Measurements from ENCODE around the gene PLPPR1.

The PLPPR1 gene

DNA sequence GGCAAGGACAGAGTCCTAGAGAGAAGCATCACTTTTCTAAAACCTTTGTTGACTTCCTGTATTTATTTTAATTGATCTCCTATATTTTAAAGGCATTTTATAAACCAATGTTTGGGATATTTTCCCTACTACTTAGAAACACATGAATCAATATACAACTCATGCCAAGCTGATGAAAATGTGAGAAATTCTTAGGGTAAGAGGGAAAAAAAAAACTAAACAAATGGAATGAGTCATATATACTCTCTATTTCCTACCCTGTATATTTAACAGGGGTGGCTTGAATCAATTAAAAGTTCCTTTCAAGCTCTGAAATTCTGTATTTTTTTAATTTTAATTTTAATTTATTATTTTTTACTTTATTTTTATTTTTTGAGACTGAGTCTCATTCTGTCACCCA lies 336.7 kb downstream of the PLPPR1 start:
- TF ChIP-seq GATA2 (IDR thresholded peaks at IDR 0.05; ENCODE audit: low read depth, low read length) (no peak), GATA3 (IDR thresholded peaks at IDR 0.05; ENCODE audit: low read depth, low read length) (no peak)

GRCh38 chr9:101366038-101366756 lies 337.7 kb downstream of the PLPPR1 start:
- no peak for TF ChIP-seq GATA3 (IDR thresholded peaks at IDR 0.05; ENCODE audit: low read depth, low read length)
- TF ChIP-seq GATA2 (IDR thresholded peaks at IDR 0.05; ENCODE audit: low read depth, low read length), result no peak

GRCh38 chr9:101367323-101367722 lies 338.8 kb downstream of the PLPPR1 start:
- TF ChIP-seq GATA3 (IDR thresholded peaks at IDR 0.05; ENCODE audit: low read depth, low read length), result no peak
- TF ChIP-seq GATA2 (IDR thresholded peaks at IDR 0.05; ENCODE audit: low read depth, low read length), result no peak

GRCh38 chr9:101369286-101369685 lies 340.8 kb downstream of the PLPPR1 start:
- TF ChIP-seq GATA2 (IDR thresholded peaks at IDR 0.05; ENCODE audit: low read depth, low read length), result no peak
- no peak for TF ChIP-seq GATA3 (IDR thresholded peaks at IDR 0.05; ENCODE audit: low read depth, low read length)

DNA sequence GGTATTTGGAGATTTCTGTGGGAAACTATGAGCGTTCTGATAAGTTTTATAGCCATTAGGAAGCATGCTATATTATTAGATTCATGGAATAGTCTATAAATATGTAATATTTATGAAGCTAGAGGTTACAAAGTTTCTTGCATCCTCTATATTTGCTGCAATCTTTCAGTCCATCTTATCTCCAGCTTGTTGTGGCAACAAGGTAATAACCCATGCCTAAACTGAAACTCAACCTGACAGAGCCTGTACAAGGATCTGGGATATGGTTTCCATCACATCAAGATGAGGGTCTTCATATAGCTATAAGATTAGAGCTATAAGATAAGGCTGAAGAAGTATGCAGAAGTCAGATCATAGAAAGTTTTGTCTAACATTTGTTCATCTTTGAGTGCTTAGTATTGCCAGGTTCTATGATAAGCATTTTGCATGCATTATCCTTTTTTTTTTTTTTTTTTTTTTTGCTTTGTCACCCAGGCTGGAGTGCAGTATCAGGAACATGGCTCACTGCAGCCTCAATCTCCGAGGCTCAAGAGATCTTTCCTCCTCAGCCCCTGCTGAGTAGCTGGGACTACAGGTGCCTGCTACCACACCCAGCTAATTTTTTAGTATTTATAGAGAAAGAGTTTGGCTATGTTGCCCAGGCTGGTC lies 341.5 kb downstream of the PLPPR1 start:
- TF ChIP-seq GATA3 (IDR thresholded peaks at IDR 0.05; ENCODE audit: low read depth, low read length) (no peak), GATA2 (IDR thresholded peaks at IDR 0.05; ENCODE audit: low read depth, low read length) (no peak)

DNA sequence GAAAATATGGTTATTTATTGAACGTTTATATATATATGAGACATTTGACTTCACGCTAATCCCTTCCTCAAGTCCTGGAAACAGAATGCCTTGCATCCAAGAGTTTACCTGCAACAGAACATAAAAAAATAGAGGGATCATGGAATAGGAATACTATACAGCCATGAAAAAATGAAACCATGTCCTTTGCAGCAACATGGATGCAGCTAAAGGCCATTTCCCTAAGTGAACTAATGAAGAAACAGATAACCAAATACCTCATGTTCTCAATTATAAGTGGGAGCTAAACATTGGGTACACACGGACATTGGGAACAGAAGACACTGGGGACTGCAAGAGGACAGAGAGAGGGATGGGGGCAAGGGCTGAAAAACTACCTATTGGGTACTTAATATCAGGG lies 343.3 kb downstream of the PLPPR1 start:
- no peak for TF ChIP-seq GATA3 (IDR thresholded peaks at IDR 0.05; ENCODE audit: low read depth, low read length)
- no peak for TF ChIP-seq GATA2 (IDR thresholded peaks at IDR 0.05; ENCODE audit: low read depth, low read length)

DNA sequence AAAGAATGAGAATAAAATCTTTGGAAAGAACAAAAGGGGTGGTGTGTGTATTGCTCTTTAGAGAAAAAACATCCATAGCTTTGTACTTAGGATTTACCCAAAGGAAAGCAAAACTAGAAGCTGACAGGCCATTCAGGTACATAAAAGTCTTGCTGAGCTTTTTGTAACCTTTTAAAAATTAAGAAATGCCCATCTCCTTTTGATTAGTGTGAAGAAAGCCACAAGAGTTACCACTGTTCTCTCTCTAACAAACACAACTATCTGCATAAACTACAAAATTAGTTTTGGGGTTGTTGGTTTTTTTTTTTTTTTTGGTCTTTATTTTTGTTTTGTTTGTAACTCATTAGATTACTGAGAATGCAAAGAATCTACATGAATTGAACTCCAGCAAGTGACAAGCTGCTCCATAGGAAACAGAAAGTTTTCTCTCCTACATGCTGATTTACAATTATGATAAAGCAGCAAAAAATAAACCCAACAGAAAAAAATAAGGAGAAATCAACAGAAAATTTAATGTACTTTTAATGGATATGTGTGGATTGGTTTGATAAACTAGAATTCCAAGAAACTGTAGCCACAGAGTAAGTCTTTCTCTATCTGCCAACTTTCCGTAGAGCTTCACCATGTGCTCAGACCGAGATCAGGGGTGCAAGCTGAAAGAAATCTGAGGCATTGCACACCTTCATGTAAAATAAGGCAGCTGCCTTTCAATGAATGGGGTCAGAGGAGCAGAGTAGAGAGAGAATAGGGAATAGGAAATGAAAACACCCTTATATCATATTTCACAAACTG lies 344.0 kb downstream of the PLPPR1 start:
- TF ChIP-seq GATA2 (IDR thresholded peaks at IDR 0.05; ENCODE audit: low read depth, low read length) (no peak), GATA3 (IDR thresholded peaks at IDR 0.05; ENCODE audit: low read depth, low read length) (no peak)
